NCI-H82 treated with DMSO at 0.1 percent for 48 hours (cell line): ENCODE measurements around the gene FXYD2.

Experiments used
- DNase-seq: peaks from one replicate; lab custom pipeline; 2025; ENCODE audit not compliant: unreplicated experiment; lab: John Stamatoyannopoulos, UW

The FXYD2 gene

DNA sequence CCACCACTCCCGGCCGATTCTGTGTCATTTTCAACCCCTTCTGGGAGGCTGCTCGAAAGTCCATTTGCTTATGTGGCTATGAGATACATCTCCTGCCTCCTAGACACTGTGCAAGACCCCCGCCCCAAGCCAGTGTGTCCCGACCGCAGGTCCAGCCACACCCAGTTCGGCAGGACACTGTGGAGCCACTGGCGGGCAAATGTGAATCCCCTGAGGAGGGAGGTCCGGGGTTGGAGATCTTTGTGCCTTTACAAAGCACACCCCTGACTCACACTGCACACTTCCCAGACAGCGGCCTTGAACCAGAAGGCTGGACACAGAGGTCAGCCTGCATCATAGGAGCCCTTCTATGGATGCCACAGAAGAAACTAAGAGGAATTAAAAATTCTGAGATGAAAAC is 34.5 kb upstream of the FXYD2 start:
- DNase-seq: no peak

DNA sequence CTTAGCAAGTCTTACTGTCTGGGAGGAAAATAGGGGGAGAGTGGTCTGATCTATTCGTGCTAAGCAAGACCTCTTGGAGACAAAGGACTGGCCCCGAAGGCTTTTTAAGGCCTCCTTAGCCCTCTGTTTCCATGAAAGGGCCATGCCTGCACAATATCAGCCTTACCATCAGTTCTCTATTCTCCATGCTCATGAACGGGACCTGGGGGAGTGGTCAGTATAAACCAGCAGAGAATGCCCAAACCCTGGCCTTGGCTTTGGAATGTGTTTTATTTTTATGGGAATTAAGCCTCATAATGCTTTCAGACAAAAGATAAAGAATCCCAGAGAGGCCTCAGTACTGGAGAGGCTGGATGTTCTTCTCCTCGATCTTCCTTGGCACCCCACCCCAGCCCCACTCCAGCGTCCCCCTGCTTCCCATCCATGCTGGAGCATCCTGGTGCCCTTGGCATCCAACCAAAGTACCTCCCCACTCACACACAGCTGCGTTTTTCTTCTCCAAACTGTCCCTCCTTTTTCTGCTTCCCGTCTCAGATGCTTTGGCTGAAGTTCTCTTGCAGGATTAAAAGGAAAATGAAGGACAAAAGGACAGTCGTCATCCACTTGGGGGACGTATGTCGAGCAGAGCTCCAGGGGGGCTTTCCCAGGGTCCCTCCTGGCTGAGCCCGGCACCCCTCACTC is 33.3 kb upstream of the FXYD2 start:
- DNase-seq: no peak

DNA sequence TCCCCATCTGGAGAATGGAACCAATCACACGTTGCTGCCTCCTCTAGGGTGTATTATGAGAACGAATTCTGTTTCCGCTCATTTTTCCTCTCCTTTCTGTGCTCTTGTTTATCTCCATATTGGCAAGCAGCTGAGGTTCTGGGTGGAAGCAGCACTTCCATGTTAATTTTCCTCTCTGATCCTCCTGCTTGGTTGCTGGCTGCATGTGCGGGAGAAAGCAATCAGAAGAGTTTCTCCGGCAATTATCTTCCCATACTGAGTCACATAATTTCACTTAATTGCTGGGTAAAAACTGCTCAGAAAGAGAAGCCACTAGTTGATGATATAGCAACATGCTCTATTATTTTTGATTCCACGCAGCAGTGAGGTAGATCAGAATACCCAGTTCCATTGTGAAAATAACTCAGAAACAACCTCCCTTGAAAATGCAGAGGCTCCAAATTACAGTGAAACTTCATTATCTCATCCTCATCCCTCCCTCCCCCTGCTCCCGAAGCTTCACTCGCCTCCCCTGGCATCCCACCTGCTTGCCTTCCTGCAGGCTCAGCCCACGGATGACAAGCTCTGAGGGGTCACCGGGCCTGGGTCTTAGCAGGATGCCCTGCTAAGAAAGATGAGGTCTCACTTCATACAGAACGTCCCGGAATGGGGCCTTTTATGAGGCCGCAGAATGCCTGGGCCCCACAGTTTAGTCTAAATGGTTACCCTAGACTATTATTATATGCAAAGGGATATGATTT is 31.5 kb upstream of the FXYD2 start:
- DNase-seq: no peak

DNA sequence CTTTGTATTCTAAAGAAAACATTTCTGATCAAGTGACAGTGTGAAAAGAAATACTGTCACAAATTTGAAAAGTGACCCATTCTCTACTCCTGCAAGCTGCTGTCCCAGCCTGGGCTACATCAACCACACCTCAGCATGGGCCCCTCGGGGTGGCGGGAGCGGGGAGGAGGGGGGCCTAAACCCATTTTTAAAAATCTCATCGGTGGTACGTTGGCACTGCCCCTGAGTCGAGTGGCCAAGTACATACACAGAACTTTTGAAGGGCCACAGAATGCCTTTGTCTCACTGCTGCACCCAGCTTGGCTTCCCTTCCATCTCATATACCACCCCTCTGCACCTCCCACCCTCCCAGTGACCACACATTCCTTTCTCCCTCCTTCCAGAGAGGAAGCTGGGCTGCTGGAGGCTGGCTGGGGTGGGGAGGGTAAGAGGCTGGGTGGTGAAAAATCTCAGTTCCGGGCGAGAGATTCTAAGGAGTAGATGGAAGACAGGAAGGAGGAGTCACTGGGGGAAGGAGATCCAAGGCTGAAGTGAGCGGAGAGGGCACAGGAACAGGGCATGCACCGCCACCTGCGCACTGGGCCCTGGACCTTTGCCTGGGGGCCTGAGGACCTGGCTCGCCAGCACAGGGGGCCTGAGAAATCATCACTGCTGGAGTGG is 30.8 kb upstream of the FXYD2 start:
- DNase-seq: no peak

DNA sequence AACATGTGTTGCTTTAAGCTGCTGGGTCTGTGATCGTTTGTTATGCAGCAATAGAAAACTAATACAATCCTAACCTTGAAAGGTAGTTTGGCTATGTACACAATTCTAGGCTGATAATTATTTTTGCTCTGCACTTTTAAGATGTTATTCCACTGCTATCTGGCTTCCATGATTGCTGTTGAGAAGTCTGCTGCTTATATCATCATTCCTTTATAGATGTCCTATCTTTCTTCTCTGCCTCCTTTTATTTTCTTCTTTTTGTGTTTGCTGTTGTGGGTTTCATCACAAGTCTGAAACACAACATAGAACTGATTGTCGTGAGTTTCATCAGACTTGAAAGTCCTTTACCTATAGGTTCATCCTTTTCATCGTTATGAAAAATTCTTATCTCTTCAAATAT is 27.8 kb upstream of the FXYD2 start:
- DNase-seq: no peak

DNA sequence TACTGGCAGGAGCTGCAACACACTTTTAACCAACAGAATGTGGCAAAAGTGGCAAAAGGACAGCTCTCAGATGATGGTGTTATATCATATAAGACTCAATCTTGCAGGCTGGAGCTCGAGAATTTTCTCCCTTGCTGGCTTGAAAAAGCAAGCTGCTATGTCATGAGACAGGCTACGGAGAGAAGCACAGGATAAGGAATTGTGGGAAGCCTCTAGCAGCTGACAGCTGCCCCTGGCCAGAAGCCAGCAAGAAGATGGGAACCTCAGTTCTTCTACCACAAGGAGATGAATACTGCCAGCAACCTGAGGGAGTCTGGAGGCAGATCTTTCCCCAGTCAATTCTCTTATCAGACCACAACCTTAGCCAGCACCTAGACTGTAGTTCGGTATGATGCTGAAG is 27.3 kb upstream of the FXYD2 start:
- no peak for DNase-seq

DNA sequence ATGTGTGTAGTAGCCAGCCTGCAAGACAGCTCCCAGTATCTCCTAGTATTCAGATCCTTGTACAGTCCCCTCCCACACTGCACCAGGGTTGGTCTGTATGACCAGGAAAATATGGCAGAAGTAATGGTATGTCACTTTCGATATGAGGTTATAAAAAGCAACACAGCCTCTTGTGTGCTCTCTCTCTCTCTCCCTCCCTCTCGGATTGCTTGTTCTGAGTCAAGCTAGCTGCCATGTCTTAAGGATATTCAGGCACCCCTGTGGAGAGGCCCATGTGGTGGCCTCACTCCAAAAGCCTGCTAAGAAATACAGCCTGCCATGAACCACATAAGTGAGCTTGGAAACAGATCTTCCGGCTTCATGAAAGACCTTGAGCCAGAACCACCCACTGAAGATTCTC is 26.6 kb upstream of the FXYD2 start:
- no peak for DNase-seq

DNA sequence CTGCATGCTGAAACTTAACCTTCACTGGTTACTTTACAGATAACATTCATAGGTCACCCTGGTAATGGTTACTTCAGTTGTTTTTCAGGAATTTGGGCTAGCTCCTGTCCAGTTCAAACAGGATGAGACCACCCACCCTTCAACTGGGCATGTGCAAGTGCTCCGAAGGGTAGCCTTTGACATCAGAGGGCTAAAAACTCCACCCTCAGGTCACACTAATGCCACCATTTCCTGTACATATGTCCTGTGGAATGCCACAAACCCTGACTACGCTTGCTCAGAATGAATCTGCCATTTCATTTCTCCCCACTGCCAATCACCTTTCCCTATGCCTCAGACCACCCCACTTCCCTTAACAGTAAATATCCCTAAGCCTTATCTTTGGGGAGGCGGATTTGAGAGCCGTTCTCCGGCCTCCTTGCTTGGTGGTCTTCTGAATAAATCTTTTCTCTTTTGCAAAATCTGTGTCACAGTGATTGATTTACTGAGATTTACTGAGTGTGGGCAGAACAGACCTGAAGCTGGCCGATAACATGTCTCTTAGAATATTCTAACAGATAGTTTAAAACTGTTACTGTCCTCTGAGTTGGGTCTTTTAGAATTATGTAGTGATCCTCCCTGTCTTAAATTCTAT is 25.4 kb upstream of the FXYD2 start:
- DNase-seq: no peak

DNA sequence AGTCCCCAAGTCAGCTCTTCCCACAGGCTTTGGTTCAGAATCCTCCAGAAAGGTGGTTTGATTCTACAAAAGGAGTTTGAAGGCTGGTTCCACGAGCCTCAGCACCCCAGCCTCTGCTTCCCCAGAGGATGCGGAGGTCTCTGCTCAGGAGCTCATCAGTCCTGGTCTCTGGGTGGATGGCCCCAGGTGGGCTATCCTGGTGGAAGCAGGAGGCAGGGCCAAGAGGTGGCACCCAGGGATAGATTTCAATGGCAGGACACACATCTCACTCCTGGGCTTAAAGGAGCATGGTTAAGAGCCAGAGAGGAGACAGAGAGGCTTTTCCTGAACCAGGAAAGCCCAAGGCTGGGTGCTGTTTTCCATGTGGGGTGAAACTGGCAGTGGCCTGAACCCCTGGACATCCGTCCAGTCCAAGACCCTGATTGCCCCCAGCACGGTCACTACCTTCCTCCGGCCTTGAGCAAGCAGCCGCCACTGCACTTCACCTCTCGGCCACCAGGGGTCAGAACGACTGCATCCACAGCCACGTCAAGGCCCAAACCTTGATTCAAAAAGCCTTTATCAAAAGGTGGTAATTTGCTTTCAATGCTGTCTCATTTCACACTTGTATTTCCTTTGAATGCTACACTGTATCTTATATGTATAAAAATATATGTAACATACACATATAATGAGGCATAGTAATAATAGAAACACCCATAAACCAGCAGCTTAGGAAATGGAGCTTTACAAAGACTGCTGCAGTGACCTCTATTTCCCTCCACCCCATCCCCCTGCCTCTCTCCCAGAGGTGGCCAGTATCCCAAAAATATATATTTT is 19.3 kb upstream of the FXYD2 start:
- DNase-seq: peak; percentile 1

DNA sequence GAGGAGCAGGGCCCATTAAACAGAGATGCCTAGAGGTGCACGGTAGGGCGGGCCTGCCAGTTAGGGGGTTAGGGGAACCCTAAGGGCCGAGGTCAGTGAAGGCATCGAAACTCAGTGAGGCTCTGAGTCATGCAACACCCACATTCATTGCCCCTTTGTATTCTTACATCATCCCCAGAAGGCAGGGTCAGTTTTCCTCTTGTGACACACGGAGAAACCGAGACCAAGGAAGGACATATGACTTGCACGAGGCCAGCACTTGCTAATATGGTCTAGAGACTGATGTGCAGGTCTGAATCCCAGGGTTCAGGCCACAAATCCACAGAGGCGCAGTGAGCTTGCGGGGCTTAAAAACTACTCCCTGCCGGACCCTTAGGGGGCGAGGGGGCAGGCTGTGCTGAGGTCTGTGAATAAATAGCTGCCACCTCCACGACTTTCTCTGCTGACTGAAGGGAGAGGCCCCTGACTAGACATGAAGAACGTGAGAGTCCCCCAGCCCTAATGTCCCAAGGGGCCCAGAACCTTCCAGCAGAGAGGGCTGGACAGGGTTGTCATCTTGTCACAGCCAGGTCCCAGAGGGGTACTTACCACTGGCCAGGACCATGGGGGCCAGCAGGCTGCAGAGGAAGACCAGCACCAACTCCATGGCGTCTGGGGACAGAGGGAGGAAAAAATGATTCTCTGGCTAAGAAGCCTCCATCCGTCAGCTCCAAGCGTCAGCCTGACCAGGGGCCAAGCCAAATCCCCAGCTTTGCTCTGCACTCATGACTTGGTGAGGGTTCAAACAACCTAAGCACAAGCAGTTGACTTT is 17.8 kb upstream of the FXYD2 start:
- no peak for DNase-seq

DNA sequence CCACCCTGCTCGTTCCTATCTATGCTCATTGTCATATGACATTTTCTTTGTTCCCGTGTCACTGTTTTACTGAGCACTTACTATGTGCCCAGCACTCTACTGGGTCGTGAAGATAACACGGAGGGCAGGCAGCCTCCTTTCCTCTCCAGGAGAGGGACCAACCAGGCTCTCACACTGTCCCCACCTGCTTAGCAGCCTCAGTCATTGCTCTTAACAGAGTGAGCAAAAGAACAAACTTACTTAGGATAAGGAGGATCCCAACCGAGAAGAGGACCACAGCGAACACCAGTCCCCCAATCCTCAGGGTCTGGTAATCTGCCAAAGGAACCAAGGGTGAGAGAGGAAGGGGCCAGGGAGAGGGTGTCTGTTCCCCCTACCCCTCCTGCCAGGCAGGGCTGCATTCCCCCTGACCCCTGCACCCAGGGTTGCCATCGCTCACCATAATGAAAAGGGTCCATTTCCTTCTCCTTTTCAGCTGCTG is 17.0 kb upstream of the FXYD2 start:
- DNase-seq: no peak

DNA sequence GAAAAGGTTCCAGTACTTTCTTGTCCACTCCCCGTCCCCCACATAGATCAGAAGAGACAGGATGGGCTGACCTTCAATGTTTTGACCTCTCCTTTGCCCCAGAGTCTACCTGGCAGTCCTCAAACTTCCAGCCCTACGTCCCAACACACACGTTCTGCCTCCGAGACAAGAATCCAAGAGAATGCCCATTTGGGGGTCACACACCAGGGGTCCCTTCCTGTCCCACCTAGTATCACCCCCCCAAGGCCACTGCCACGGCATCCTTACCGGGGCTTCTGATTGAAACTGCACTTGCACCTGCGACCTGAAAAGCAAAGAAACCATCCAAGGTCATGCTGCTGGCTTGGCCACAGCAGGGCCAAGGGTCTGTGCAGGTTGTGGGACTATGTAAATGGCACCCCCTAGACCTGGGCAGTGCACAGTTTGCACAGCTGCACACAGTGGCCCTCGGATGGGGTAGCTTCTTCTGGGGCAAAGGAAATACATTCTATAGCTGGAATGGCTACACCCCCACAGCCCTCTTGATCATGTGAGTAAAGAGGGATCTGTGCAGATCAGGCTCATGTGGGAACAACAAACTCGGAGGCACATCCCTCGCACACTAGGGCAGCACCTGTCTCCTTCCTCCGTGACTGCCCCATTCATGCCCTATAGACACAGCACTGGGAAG is 16.5 kb upstream of the FXYD2 start:
- no peak for DNase-seq

DNA sequence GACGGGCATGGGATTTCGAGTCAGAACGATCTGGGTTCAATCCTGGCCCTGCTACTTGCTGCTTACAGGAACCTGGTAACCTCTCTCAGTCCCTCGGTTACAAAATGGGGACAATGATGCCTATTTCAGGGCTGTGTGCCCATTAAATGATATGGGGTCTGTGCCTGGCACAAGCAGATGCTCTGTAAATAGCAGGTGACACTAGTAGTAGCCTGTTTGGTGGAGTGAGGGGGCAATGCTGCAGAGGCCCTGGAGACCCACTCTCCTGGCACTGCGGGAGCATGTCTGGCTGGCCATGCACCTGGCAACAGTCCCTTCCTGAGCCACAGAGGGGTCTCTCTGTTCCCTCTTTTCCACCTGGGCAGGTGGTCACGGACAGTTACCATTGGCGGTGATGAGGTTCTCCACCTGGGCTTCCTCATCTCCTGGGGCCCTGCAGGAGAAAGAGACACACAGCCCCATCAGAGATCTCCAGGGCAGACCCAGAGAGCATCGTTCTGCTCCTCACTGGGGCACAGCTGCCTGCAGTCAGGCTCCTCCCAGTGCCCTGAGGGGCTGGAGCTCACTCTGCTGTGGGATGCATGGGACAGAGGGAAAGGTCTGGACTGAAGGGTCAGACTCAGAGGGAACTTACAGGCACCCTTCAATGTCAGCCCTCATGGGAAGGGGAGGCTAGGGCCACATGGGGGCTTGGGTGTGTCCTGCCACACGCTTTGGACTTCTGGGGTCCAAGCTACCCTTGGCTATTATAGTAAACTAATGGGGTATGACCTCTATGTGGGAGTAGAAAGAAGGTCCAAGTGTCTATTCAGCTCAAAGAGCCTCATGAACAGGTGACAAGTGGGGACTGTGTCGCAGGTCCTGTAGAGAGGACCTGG is 15.6 kb upstream of the FXYD2 start:
- no peak for DNase-seq

DNA sequence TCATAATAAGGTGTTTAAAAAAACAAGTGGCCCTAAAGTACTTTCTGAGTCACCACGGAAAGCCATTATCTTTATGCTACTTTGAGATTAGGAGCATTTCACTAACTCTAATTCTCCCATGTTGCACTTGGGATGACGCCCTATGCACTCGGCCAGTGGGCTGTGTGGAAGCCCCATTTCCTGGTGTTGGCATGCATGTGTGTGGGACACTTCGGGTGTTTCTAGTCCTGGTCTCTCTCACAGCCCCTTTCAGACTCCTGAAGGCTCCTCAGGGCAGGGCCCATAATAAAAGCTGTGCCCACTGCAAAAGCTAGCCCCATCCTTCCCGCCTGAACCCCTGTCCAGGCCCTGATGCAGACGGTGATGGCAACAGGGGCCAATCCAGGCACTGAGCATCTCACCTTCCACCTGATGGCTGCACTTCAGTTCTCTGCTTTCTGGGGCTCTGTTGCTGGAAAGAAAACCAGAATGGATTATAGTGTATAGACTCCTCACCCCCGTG is 14.9 kb upstream of the FXYD2 start:
- no peak for DNase-seq

DNA sequence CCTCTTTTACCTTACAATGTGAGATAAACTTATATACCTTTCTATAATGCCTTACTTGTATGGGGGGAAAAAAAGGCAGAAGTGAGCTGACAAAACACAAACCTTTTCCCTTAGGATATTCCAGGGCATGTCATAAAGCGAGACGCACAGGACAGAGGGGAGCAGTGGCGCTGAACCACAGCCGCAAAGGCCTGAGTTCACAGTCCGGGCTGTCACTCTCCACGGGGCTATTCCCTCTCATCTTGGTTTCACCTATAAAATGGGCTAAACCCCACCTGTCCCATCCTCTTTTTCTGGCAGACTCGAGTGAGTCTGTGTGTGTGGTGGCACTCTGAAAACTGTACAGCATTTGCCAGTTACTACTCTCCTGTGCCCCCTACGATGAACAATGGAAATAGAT is 14.4 kb upstream of the FXYD2 start:
- DNase-seq: no peak

DNA sequence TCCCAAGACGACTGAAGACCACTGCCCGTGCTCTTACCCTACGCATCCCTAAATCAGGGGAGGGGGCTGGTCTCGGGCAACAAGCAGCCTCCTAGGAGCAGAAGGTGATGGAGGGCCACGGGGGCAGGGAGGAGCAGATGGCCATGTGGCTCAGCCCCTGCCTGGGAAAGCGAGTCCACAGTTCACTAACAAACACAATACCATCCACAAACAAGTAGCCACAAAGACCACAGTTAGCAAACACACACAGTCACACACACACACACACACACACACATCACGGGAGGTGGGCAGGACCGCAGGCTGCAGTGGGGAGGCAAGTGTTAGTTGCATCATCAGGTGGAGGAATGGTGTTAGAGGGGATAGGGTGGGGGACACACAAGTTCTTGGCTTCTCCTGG is 13.2 kb upstream of the FXYD2 start:
- no peak for DNase-seq

DNA sequence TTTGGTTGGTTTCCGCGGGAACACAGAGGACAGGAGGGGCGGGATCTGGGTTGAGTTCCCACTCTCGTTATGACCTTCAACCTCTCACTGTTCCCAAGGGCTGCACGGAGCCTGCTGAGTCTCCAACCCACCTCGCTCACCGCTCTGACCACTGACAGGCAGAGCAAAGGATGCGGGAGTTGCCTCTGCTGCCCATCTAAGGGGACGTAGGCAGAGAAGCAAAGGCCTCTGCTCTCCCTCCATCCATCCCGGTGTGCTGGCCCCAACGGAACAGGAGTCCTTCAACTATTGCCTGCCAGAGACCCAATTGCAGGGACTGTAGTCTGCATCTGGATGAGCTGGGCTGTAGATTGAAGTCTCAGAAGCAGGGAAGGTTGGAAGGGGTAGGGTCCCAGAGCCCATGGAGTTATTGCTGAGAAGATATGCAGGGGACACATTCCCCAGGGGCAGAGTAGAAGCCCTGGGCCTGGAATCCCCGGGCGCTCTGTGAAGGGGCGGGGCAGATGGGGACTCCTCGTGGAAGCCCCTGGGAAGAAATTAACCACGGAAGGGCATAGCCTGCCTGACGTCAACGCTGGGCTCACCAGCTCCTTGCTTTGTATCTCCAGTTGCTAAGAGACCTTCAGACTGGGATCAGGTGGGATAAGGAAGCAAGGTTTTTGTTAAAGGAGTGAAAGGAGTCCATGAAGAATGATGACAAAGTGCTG is 12.7 kb upstream of the FXYD2 start:
- DNase-seq: no peak
